Stimulated activated CD8-positive, alpha-beta memory T cell treated with anti-CD3 and anti-CD28 coated beads, Interleukin-2, amount 100 ng/mL, for 1 hour (primary cell): ENCODE data around the gene KLHL36.
"Not testable (repeated sequence)": the region's sequence is repeated elsewhere in the genome, so short reads cannot be mapped to it uniquely, and the experiment has no call there.

Experiments
- DNase-seq, 2 donors: peaks; one replicate each; pipeline ENCODE4 v3.0.0-alpha.2; 2020; ENCODE audit warnings: low read depth in 2 of 2

KLHL36 gene

DNA sequence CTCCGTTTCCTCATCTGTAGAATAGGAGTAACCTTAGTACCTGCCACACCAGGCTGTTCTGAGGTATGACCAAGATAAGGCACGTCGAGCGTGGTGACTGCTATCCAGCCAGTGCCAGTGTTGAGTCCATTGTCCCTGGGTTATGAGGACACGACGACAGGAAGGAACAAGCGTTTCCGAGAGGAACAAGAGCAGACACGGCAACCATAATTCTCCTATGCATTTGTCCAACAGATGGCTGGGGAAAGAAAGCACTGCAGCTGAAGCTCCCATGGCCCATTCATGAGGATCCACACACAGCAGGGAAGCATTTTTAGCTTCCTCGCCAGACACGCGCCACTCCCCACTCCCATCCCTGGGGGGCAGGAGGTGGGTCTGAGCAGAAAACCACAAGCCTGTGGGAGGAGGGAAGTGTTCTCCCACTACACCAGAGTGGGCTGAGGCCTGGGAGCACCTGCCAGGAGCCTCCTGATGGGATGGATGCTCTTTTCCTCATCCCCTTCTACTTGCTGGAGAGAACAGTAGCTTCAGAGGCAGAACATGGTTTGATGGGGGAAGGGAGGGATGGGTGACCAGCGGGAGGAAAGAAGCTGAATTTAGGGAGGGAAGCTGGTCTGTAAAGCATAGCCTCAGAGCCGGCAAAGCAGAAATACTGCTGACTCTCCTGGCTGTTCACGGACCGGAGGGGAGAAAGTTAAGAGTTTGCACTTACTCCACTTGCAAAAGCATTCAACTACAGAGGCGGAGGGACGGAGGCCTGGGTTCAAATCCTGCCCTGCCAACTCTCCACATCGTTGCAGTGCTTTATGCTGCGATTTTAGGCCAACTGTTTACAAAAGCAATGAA, 33.1 kb upstream of the KLHL36 start:
- DNase-seq = no peak

DNA sequence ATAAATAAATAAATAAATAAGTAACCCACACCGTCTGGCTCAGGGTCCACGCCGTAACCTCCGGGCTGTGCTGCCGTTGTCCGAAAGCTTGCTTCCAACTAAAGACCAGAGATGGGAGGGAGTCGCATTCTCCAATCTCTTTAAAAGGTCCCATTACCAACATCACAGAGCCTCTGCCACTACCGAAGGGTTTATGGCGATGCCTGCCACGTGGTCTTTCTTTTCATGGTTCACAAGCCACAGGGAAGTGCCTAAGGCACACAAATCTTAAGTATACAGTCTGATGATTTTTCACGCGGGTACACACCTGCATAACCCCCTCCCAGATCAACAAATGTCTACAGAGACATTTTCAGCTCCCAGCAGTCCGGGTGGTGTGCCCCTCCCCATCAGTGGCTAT, 31.8 kb upstream of the KLHL36 start:
- no peak for DNase-seq

DNA sequence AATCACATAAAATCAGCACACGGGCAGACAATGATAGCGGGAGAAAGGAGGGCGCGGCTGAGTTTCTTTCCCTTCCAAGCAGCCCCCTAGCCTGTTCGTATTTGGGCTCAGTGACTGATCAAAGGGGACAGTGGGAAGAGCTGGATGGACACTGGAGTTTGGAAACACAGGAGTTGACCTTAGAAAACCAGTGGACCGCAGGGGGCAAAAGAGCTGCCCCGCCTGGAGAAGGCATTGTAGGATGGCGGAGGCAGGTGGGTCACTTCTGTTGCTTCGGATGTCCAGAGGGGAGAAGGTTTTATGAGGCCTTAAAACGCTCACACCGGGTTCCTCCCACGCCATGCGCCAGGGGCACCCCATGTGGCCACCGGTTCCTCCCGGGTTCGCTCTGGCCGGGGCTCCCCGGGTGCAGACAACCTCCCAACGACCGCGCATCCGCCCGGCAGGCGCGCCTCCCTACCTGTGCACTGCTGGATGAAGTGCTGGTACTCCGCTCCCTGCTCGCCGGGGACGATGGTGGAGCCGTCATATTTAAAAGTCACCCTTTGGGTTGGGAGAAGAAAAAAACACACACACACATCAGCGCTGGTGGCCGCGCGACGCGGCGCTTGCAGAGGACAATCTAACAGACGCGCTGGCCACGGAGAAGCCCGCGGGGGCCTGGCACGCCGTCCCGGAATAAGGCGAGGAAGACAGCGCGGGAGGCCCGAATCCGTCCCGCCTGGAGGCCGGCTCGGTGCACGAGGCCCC, 31.1 kb upstream of the KLHL36 start:
- no peak for DNase-seq

DNA sequence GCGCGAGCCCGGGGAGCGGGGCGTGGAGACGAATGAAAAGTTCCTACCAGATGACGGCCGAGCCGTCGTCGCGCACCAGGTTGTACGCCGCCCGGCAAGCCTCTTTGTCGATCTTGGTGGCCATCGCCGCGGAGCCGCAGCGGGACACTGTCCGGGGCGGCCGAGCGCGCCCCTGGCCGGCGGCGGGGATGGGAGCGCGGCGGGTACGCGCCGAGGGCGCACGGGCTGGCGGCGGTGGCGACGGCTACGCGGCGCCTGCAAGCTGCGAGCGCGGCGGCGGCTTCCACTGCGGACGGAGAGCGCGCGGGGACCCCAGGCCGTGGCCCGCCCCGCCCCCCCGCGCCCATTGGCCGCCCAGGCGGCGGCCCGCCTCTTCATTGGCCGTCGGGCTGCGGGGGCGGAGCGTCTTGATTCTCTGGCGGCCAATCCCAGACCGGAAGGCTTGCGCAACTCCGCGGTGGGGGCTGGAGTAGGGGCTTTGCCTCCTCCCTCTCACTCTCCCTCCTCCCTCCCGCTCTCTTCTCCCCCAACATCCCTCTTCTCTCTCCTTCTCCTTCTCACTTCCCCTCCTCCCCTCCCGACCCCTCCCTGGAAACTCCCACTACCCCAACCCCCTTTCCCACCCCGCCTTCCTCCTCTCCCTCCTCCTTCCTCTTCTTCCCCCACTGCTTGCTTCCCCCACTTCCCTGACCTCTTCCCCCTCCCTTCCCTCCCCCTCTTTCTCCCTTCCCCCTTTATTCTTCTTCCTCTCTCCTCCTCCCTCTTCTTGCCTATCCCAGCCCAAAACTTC, 30.3 kb upstream of the KLHL36 start, which contains the start of gene COTL1:
COTL1 (minus strand) TSS at position 288 of the 790 bp plus-strand sequence; CDS start at position 124, 164 bp downstream.
- DNase-seq = peak; percentile 89 to 96

DNA sequence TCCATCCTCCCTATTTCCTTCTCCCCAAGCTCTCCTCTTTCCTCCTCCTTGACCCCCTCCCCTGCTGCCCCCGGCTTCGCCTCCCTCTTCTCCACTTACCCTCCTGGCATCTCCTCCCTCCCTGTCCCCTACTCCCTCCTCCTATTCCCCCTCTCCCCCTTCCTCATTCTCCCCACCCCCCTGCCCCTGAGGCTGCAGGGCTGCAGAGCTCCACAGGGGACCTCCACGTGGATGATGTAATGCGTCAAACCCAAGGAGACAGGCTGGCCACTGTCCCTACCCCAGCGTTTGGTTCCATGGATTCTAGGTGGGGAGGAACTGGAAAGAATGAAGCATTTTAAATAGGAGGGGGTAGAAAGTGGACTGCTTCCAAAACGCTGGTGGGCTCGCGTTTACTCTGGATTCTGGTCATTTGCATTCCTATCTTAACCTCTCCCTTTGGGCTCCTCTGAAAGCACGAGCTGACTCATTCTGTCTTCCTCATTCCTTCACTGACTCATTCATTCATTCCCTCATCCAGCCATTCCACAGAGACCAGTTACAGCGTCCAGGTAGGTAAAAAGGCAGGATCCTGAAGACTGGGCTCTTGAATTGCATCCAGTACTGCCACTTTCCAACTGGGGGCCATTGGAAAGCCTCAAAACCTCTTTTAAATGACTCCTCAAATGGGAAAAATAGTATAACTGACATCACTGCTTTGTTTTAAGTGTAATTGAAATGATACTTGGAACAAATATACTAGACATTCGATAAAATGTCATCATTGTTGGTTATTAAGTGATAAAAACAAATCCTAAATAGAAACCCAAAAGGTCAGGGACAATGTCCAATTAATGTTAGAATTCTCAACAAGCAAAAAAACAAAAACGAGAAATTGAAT, 29.5 kb upstream of the KLHL36 start:
- DNase-seq = no peak

DNA sequence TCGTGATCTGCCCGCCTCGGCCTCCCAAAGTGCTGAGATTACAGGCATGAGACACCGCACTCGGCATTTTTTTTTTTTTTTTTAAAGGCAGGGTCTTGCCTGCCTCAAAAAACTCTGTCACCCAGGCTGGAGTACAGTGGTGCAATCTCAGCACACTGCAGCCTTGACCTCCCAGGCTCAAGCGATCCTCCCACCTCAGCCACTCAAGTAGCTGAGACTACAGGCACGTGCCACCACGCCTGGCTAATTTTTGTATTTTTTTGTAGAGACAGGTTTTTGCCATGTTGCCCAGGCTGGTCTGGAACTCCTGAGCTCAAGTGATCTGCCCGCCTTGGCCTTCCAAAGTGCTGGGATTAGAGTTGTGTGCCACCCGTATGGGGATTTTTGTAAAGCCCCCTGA, 27.4 kb upstream of the KLHL36 start:
- DNase-seq = not testable (repeated sequence)

DNA sequence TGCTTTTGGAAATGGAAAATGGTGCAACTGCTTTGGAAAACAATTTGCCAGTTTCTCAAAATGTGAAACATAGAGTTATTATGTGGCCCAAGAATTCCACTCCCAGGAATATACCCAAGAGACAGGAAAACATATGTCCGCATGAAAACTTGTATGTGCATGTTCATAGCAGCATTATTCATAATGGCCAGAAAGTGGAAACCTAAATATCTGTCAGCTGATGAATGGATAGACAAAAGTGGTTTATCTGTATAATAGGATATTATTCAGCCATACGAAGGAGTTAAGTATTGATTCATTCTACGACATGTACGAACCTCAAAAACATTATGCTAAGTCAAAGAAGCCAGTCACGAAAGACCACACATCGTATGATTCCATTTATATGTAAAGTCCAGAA, 22.8 kb upstream of the KLHL36 start:
- no peak for DNase-seq

DNA sequence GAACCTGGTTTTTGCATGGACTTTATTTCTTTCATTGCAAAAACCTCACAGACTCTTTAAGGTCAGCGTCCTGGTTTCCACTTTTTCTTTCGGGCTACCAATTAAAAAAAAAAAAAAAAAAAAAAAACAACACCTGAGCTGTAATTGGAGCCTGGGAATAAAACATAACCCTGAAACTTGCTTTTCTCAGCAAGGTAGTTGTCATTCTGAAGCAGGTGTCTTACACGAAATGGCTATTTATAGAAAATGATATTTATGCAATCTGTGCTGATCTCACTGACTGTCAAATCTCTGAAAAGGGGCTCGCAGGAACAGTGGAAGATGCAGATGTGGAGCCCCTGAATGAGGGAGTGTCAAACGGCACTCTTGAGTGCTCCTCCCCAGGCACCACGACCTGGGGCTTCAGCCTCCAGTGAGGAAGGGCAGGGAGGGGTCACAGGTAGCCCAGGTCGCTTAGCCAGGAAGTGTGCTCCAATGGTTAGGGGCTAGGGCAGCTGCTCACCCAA, 20.0 kb upstream of the KLHL36 start:
- no peak for DNase-seq

DNA sequence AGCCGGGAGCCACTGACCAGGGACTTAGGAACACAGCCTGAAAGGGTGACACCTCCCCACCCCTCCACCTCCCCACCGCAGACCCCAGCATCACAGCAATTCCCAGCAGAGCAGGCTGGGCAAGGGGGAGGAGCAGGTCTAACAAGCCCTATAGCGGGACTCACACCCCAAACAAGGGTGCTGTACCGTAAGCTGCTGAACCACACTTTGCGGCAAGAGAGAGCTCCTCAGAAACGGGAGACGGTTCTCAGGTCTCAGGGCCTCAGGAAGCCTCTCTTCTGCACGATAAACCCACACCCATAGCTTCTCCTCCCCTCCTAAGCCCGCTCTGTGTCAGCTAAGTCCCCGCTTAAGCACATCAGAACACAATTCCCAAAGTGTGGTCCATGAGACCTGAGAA, 18.7 kb upstream of the KLHL36 start:
- no peak for DNase-seq

DNA sequence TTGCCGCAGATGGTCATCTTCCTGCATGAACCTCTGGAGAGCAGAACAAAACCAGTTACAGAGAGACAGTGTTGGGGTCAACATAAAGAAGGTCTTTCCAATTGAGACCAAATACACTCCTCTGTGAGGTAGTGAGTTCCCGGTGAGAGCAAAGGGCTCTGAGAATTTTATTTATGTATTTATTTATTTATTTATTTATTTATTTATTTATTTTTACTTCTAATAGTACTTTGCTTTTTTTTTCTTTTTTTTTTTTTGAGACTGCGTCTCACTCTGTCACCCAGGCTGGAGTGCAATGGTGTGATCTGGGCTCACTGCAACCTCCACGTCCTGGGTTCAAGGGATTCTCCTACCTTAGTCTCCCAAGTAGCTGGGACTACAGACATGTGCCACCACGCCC, 18.3 kb upstream of the KLHL36 start:
- DNase-seq = no peak

DNA sequence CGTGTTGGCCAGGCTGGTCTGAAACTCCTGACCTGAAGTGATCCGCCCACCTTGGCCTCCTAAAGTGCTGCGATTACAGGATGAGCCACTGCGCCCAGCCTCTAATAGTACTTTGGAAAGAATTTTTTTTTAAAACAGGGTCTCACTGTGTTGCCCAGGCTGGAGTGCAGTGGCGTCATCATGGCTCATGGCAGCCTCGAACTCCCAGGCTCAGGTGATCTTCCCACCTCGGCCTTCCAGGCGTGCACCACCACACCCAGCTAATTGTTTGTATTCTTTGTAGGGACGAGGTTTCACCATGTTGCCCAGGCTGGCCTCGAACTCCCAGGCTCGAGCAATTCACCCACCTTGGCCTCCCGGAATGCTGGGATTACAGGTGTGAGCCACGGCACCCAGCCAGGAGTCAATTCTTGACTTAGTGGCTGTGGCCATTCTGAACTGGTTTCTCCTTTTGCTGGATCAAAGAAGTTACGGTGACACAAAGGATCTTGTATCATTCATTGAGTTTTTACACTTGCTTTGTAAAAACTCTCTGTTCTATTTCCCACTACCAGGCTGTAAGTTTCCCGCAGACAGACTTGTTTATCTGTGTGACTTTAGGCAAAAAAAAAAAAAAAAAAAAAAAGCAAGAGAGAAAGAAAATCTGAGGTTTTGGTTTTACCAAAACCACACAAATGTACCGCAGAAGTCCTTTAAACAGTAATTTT, 17.7 kb upstream of the KLHL36 start:
- no peak for DNase-seq

DNA sequence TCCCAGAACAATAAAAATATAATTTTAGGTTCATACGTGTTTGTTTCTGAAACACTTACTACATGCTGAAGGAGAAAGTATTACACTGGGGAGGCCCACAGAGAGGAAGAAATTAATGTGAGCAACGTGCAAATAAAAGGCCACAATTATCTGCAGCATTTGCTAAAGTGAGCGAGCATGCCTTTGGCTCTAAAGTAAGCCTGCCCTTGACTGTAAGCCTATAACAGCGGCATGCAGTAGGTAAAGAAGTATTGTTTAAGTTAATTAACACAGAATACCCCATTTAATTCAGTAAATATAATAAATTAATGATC, 17.2 kb upstream of the KLHL36 start:
- DNase-seq = no peak

DNA sequence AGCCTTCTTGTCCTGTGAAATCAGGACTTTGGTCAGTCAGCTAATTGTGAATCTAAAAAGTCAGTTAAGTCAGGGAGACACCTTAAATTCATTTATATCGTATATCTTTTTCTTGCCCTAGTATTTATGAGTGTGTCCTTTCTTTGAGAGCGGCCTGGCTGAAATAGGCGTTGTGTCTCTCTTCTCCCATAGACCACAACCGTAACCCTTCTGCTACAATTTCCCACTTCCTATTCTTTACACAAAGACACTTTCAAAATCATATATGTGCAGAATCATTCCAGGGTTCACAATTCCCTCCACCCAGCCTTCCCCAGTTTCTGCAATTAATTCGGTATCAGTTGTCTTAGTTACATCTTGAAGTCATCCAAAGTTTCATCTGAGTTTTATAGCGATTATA, 16.4 kb upstream of the KLHL36 start:
- DNase-seq = no peak

DNA sequence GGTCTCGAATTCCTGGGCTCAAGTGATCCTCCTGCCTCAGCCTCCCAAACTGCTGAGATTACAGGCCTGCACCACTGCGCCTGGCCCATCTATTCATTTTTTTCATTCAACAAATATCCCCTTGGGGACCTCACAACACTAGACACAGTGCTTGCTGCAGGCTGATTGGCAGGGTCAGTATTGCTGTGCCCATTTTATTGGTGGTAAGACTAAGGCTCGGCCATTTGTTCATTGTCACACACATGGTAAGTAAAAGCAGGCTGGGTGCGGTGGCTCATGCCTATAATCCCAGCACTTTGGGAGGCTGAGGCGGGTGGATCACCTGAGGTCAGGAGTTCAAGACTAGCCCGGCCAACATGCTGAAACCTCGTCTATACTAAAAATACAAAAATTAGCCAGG, 15.4 kb upstream of the KLHL36 start:
- not testable (repeated sequence) for DNase-seq

DNA sequence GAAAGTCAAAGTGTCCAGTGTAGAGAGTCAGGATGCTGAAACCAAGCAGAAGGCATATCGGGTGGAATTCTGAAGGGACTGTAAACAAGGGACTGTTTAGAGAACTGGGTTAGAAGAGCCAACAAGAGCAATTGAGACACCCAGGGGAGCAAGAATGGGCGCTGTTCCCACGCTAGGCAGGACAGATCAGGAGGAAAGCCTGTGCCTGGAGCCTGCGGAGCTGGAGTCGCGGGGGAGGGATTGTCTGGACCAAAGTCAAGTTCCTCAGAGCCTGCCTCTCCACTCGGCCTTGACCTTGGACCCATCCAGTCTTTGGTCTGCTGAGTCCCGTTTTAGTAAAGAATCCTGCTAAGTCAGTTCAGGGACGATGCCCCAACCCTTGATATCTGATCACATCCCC, 14.7 kb upstream of the KLHL36 start:
- no peak for DNase-seq

DNA sequence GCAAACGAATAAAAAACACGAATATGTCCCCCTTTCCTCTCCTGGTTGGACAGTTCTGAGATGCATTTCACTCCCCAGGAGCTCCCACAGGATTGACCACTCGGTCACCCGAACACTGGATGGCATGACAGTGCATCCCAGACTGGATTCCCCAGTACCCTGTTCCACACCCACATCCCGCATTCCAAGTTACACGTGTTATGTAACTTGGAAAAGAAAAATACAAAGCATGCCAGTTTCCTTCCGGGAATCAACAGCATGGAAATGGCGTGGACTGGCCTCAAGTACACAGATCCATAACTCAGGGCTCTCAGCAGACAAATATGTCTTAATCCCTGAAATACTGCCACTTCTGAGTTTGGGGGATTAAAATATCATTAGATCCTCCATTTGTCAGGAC, 12.6 kb upstream of the KLHL36 start:
- DNase-seq = no peak

DNA sequence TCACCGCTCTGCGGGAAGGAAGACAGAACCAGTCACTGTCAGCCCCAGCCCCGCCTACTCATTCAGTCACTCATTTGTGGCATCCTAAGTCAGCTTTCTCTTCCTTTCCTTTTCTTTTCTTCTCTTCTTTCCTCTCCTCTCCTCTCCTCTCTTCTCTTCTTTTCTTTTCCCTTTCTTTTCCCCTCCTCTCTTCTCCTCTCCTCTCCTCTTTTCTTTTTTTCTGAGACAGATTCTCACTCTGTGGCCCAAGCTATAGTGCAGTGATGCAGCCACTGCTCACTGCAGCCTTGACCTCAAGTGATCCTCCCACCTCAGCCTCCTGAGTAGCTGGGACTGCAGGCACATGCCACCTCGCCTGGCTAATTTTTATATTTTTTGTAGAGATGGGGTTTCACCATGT, 10.6 kb upstream of the KLHL36 start:
- DNase-seq = no peak

DNA sequence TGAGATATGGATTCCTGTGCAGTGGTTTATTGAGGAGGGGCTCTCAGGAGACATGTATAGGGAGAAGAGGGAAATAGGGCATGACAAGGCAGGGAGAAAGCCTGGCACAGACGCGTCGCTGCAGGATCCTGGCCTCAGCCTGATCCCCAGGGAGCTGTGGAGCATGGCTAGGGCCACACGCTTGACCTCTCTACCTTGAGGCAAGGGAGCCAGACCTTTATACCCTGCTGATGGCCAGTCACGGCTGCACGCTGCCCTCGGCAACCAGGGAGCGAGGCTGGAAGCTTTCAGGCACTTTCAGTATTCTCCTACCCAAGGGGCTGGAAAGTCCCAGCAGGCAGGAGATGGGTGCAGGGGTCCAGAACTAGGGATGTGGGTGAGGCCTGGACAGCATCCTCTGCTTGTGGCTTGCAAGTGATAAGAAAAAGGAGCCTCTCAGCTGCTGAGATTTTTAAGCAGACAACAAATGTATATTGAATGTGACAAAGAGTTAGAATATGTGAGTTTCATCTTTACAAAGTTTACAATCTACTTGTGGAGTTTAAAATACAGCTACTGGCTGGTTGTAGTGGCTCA, 10.0 kb upstream of the KLHL36 start:
- no peak for DNase-seq

DNA sequence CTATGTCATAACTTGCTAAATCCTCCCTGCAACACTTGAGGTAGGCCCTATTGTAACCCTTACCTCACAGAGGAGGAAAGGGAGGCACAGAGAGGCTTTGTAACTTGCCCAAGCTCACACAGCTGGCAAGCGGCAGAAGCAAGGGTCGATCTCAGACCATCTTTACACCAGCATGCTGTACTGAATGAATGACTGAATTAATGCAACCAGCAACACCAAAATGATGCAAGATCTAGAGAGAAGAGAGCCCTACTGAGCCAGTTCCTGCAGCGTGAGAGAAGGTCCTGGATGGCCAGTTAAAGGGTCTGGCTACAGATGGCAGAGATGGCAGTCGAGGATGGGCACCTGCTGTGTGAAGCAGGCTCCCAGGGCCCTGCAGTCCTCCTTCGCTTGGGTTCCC, 8.2 kb upstream of the KLHL36 start:
- DNase-seq = no peak

DNA sequence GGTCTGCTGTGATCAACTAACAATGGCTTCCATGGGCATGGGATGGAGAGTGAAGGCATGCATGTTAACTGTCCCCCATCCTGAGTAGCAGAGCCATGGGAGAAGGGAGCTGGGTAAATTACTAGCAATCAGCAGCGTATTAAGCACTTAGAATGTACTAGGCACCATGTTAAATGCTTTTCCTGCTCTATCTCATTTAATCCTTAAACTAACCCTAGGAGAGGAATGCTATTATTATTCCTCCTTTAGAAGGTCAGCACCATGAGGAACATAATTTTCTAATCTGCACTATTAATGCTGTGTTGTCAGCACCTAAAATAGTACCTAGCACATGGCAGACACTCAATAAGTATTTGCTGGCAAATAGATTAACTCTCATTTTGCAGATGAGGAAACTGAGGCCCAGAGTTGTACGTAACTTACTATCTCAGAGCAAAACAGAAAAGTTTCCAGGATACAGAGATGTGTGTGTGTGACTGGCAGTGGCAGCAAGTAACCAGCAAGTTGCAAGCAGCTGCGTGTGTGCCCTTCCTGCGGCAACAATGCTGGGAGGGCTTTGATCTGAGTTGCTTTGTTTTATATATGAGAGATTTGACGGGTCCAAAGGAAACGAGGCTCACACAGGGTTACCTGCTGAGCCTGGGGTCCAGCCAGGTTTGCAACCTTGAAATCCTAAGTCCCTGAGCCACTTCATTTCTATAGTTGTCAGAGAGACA, 6.5 kb upstream of the KLHL36 start:
- DNase-seq = no peak
